MM.1S (cell line): ENCODE data around the gene TMEM132D.

Experiments
- DNase-seq: peaks from one replicate; pipeline ENCODE4 v3.0.0-alpha.2; 2015
- H2AFZ ChIP-seq: fragments of 300-600 bp; sonication (generic); 2 replicates; pipeline ENCODE4 v1.6.0; 2016; ENCODE audit warnings: antibody characterized with exemption, low read length
- H3F3A ChIP-seq: fragments of 300-600 bp; sonication (generic); 2 replicates; pipeline ENCODE4 v1.6.1; 2016; ENCODE audit warnings: mild to moderate bottlenecking, antibody characterized with exemption, low read length, moderate library complexity, mixed read lengths; ENCODE audit not compliant: insufficient read depth
- H3K27ac ChIP-seq: fragments of 300-600 bp; sonication (generic); 2 replicates; pipeline ENCODE4 v1.5.1; 2016; ENCODE audit warnings: mild to moderate bottlenecking, low read length
- H3K27me3 ChIP-seq: fragments of 300-600 bp; sonication (generic); replicated peaks from 2 replicates; pipeline ENCODE4 v1.6.0; 2016; ENCODE audit warnings: low read length; ENCODE audit not compliant: insufficient read depth
- H3K36me3 ChIP-seq: fragments of 300-600 bp; sonication (generic); replicated peaks from 2 replicates; pipeline ENCODE4 v1.6.1; 2016; ENCODE audit warnings: mild to moderate bottlenecking, low read length, mixed read lengths; ENCODE audit not compliant: insufficient read depth
- H3K4me1 ChIP-seq: fragments of 300-600 bp; sonication (generic); 2 replicates; pipeline ENCODE4 v1.6.1; 2016; ENCODE audit warnings: low read length, mixed read lengths
- H3K4me2 ChIP-seq: fragments of 300-600 bp; sonication (generic); 2 replicates; pipeline ENCODE4 v1.6.0; 2016; ENCODE audit warnings: low read depth, low read length
- H3K4me3 ChIP-seq: fragments of 300-600 bp; sonication (generic); 2 replicates; pipeline ENCODE4 v1.5.1; 2016; ENCODE audit warnings: low read length, mixed read lengths
- H3K79me2 ChIP-seq: fragments of 300-600 bp; sonication (generic); 2 replicates; pipeline ENCODE4 v1.6.1; 2016; ENCODE audit warnings: mixed run types, low read length, mixed read lengths
- H3K9ac ChIP-seq: fragments of 300-600 bp; sonication (generic); 2 replicates; pipeline ENCODE4 v1.6.1; 2016; ENCODE audit warnings: low read length, mixed read lengths
- H3K9me2 ChIP-seq: fragments of 300-600 bp; sonication (generic); replicated peaks from 2 replicates; pipeline ENCODE4 v1.6.1; 2016; ENCODE audit warnings: mild to moderate bottlenecking, low read length, mixed read lengths; ENCODE audit not compliant: insufficient read depth
- H3K9me3 ChIP-seq: fragments of 300-600 bp; sonication (generic); replicated peaks from 2 replicates; pipeline ENCODE4 v1.6.1; 2016; ENCODE audit warnings: mild to moderate bottlenecking, low read length, mixed read lengths; ENCODE audit not compliant: insufficient read depth
- H4K20me1 ChIP-seq: fragments of 300-600 bp; sonication (generic); 2 replicates; pipeline ENCODE4 v1.6.1; 2016; ENCODE audit warnings: mild to moderate bottlenecking, low read length, moderate library complexity, mixed read lengths; ENCODE audit not compliant: insufficient read depth
- CTCF ChIP-seq: fragments of 300-600 bp; sonication (generic); IDR thresholded peaks from 2 replicates; pipeline ENCODE4 v1.5.1; 2016; ENCODE audit warnings: antibody characterized with exemption, low read length, mixed read lengths
- EZH2 ChIP-seq: fragments of 300-600 bp; sonication (generic); optimal IDR thresholded peaks from 2 replicates; pipeline ENCODE3; 2017; ENCODE audit warnings: low read depth, mild to moderate bottlenecking, antibody characterized with exemption, low read length, mixed read lengths
- EZH2phosphoT487 ChIP-seq: fragments of 300-600 bp; sonication (generic); IDR thresholded peaks from 2 replicates; pipeline ENCODE4 v1.6.1; 2018; ENCODE audit warnings: antibody characterized with exemption, low read length

The TMEM132D gene

GRCh38 chr12:129234209-129234608 lies 669.6 kb downstream of the TMEM132D start:
- Histone ChIP-seq H3K27ac (no peak overlapping the region), H4K20me1 (no peaks in the 10 kb centered on the region), H3K9ac (no peak overlapping the region), H3K36me3 (no peaks in the 10 kb centered on the region), H3K4me3 (no peak overlapping the region), H3K9me3 (no peaks in the 10 kb centered on the region), H2AFZ (no peak overlapping the region), H3K27me3 (no peaks in the 10 kb centered on the region), H3K4me1 (no peaks in the 10 kb centered on the region), H3K4me2 (no peak overlapping the region), H3K9me2 (no peaks in the 10 kb centered on the region), H3F3A (no peaks in the 10 kb centered on the region), H3K79me2 (no peaks in the 10 kb centered on the region)
- TF ChIP-seq EZH2phosphoT487 (no peak), EZH2 (no peak), CTCF (no peak)
- DNase-seq, result no peak

GRCh38 chr12:129231491-129231890 lies 672.3 kb downstream of the TMEM132D start:
- no peaks in the 10 kb centered on the region for H3K4me1 ChIP-seq
- no peaks in the 10 kb centered on the region for H3K9me2 ChIP-seq
- no peak overlapping the region for H3K27ac ChIP-seq
- no peaks in the 10 kb centered on the region for H3K27me3 ChIP-seq
- H2AFZ ChIP-seq, result no peak overlapping the region
- no peaks in the 10 kb centered on the region for H4K20me1 ChIP-seq
- H3K4me3 ChIP-seq, result no peak overlapping the region
- H3K4me2 ChIP-seq, result no peak overlapping the region
- TF ChIP-seq EZH2phosphoT487 (no peak), EZH2 (no peak), CTCF (no peak)
- no peaks in the 10 kb centered on the region for H3K79me2 ChIP-seq
- no peak for DNase-seq
- H3K9me3 ChIP-seq, result no peaks in the 10 kb centered on the region
- H3K9ac ChIP-seq, result no peak overlapping the region
- no peaks in the 10 kb centered on the region for H3K36me3 ChIP-seq
- no peaks in the 10 kb centered on the region for H3F3A ChIP-seq

GRCh38 chr12:129230995-129231394 lies 672.8 kb downstream of the TMEM132D start:
- no peaks in the 10 kb centered on the region for H3F3A ChIP-seq
- DNase-seq, result no peak
- no peak overlapping the region for H3K4me2 ChIP-seq
- H3K79me2 ChIP-seq, result no peaks in the 10 kb centered on the region
- TF ChIP-seq EZH2phosphoT487 (no peak), CTCF (no peak)
- H2AFZ ChIP-seq, result no peak overlapping the region
- no peaks in the 10 kb centered on the region for H3K9me2 ChIP-seq
- no peaks in the 10 kb centered on the region for H4K20me1 ChIP-seq
- H3K9ac ChIP-seq, result no peak overlapping the region
- H3K9me3 ChIP-seq, result no peaks in the 10 kb centered on the region
- H3K4me3 ChIP-seq, result no peak overlapping the region
- no peaks in the 10 kb centered on the region for H3K27me3 ChIP-seq
- H3K4me1 ChIP-seq, result no peaks in the 10 kb centered on the region
- H3K36me3 ChIP-seq, result no peaks in the 10 kb centered on the region
- H3K27ac ChIP-seq, result no peak overlapping the region

GRCh38 chr12:129226851-129227250 lies 677.0 kb downstream of the TMEM132D start:
- Histone ChIP-seq H3K27me3 (no peaks in the 10 kb centered on the region), H3K9me3 (no peaks in the 10 kb centered on the region), H3K9ac (no peak overlapping the region), H2AFZ (no peak overlapping the region), H4K20me1 (no peaks in the 10 kb centered on the region), H3K4me3 (no peak overlapping the region), H3K4me1 (no peaks in the 10 kb centered on the region), H3F3A (no peaks in the 10 kb centered on the region), H3K9me2 (no peaks in the 10 kb centered on the region), H3K27ac (no peak overlapping the region), H3K36me3 (no peaks in the 10 kb centered on the region), H3K79me2 (no peaks in the 10 kb centered on the region), H3K4me2 (no peak overlapping the region)
- DNase-seq, result no peak
- TF ChIP-seq EZH2phosphoT487, result no peak
- TF ChIP-seq CTCF, result no peak
- no peak for TF ChIP-seq EZH2
